Thoracic aorta endothelial cell (primary cell): ENCODE data around the gene OR2L13. TPM values are rescaled to one million over a fixed set of nuclear protein-coding genes. Genes with fewer than 3 reads are reported as not detected.

Experiments
- small RNA-seq: library from RNA; depleted of rRNA; stranded (forward); fragments of <200 nt; gene quantifications from one replicate; pipeline ENCODE3, GENCODE V24; 2012
- total RNA-seq: library from RNA; depleted of rRNA; stranded (reverse); fragments of >200 nt; gene quantifications from 2 replicates; pipeline ENCODE4 v1.2.3, GENCODE V29; 2012

The OR2L13 gene, protein sequence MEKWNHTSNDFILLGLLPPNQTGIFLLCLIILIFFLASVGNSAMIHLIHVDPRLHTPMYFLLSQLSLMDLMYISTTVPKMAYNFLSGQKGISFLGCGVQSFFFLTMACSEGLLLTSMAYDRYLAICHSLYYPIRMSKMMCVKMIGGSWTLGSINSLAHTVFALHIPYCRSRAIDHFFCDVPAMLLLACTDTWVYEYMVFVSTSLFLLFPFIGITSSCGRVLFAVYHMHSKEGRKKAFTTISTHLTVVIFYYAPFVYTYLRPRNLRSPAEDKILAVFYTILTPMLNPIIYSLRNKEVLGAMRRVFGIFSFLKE
- not detected in 2 replicates for total RNA-seq

GRCh38 chr1:248094884-248095283 is at the start of gene OR2L13:
Gene OR2L13 (plus strand): TSS chr1:248095184. CDS start chr1:248099376, 4,192 bp downstream.

GRCh38 chr1:248046536-248046935 is 48.4 kb upstream of the OR2L13 start, which contains the start of gene OR2L3:
Gene OR2L3 (plus strand): TSS chr1:248046836. CDS start chr1:248060682, 13,846 bp downstream.

GRCh38 chr1:248144513-248145198 is 49.7 kb downstream of the OR2L13 start, which contains the start of gene OR2M5:
Gene OR2M5 (plus strand): TSS chr1:248145148. CDS start chr1:248145148, 0 bp downstream.

Small RNAs within 50 kb of the gene (small RNA-seq; reads per million reads assigned to genes)
- gene RF00019 = not detected

Other genes with a start within 250 kb of the OR2L13 start
- gene TRIM58, start 238.0 kb upstream of the OR2L13 start, total RNA-seq = 0.40 and 0.43 TPM in 2 replicates
- not detected in 2 replicates for gene OR2W3, start 199.6 kb upstream of the OR2L13 start, total RNA-seq
- gene OR2T8, start 174.9 kb upstream of the OR2L13 start, total RNA-seq = not detected in 2 replicates
- not detected in 2 replicates for gene OR2AJ1, start 170.3 kb upstream of the OR2L13 start, total RNA-seq
- not detected in 2 replicates for gene OR2L8, start 146.3 kb upstream of the OR2L13 start, total RNA-seq
- gene OR2AK2, start 130.0 kb upstream of the OR2L13 start, total RNA-seq = not detected in 2 replicates
- gene OR2L5, start 81.5 kb upstream of the OR2L13 start, total RNA-seq = not detected in 2 replicates
- gene OR2L2, start 65.1 kb upstream of the OR2L13 start, total RNA-seq = not detected in 2 replicates
- gene OR2L3, start 48.3 kb upstream of the OR2L13 start, total RNA-seq = not detected in 2 replicates
- gene OR2M5, start 50.0 kb downstream of the OR2L13 start, total RNA-seq = not detected in 2 replicates
- gene OR2M2, start 79.6 kb downstream of the OR2L13 start, total RNA-seq = not detected in 2 replicates
- not detected in 2 replicates for gene OR2M3, start 102.1 kb downstream of the OR2L13 start, total RNA-seq
- not detected in 2 replicates for gene OR2M4, start 136.2 kb downstream of the OR2L13 start, total RNA-seq
- 0.13 TPM in 1 of 2 replicates, not detected in the other for gene OR2T33, start 182.8 kb downstream of the OR2L13 start, total RNA-seq
- not detected in 2 replicates for gene OR2T12, start 208.2 kb downstream of the OR2L13 start, total RNA-seq
- not detected in 2 replicates for gene OR2M7, start 229.4 kb downstream of the OR2L13 start, total RNA-seq